Heart left ventricle (tissue), 13 donors: ENCODE data around the gene OBP2A.
"Not testable (repeated sequence)": the region's sequence is repeated elsewhere in the genome, so short reads cannot be mapped to it uniquely, and the experiment has no call there.

Experiments used
- POLR2A ChIP-seq, 2 donors: fragments of 450-650 bp; IDR thresholded peaks; one replicate each; pipeline ENCODE4 v1.6.1; 2017; ENCODE audit warnings: antibody characterized with exemption in 2 of 2, mild to moderate bottlenecking in 2 of 2, moderate library complexity in 2 of 2
- TF ChIP-seq, protein P1 (sequence below), 12 donors: fragments of 200-600 bp; sonication (generic) in 4 of 12; IDR thresholded peaks; one replicate each; pipeline versions ENCODE4 v1.5.0 to v1.8.0; 2018 to 2022; ENCODE audit warnings: antibody characterized with exemption in 12 of 12, mild to moderate bottlenecking in 5 of 12
- donor health status: ischemic (EF 13 %, LVEDD 7.1; RV severe dilation, severe dysfunction).
- donor health status: DM: no; HTN: yes; CAD: no.
- donor health status: DM: no; HTN: no; CAD: no.
- donor health status: ischemic (EF 25% LVEDD 6.9; RV normal size, moderate dysfunction).
- donor health status: ischemic (EF 25% LVEDD 5.7; RV mildly dilated, moderate dysfunction).
- donor health status: ischemic (EF 35%, LVEDD 5.7; RV mildly dilated, moderate dysfunction).
- donor health status: nonischemic (EF 11% LVEDD 7.7; RV severe dilation, severe dysfunction).
- donor health status: DM: yes; HTN: yes; CAD: no.
- donor health status: PGD.
- donor health status: ischemic (EF 29% LVEDD 5.4; RV normal size, mild dysfunction).
- donor health status: nonischemic (EF 23%, LVEDD 6.1; RV moderate dilation, normal function).

DNA sequence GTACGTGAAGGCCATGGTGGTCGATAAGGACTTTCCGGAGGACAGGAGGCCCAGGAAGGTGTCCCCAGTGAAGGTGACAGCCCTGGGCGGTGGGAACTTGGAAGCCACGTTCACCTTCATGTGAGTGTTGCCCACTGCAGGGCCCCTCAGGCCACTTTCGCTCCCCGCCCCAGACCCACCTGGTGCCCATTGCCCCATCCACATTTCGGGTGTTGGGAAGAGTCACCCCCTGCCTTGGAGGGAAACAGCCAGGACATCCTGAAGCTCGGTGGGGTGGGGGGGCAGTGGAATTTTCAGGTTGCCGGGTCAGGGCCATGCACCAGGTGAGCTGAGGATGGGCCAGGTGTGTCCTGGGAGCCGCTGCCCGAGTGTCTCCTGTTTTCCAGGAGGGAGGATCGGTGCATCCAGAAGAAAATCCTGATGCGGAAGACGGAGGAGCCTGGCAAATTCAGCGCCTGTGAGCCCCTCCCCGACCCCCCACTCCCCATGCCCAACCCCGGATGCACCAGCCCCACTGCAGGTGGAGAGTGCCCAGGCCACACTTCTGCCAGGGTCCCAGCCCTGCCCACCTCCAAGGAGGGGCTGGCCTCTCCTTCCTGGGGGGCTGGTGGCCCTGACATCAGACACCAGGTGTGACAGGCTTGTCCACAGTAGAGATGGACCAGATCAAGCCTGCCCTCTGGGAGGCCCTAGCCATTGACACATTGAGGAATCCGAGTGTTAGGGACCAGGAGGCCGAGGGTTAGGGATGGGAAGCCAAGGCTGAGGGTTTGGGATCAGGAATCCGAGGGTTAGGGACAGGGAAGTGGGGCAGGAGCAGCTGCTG lies 1.1 kb downstream of the OBP2A start:
- not testable (repeated sequence) for TF ChIP-seq POLR2A (IDR thresholded peaks at IDR 0.05)
- TF ChIP-seq, protein P1, sequence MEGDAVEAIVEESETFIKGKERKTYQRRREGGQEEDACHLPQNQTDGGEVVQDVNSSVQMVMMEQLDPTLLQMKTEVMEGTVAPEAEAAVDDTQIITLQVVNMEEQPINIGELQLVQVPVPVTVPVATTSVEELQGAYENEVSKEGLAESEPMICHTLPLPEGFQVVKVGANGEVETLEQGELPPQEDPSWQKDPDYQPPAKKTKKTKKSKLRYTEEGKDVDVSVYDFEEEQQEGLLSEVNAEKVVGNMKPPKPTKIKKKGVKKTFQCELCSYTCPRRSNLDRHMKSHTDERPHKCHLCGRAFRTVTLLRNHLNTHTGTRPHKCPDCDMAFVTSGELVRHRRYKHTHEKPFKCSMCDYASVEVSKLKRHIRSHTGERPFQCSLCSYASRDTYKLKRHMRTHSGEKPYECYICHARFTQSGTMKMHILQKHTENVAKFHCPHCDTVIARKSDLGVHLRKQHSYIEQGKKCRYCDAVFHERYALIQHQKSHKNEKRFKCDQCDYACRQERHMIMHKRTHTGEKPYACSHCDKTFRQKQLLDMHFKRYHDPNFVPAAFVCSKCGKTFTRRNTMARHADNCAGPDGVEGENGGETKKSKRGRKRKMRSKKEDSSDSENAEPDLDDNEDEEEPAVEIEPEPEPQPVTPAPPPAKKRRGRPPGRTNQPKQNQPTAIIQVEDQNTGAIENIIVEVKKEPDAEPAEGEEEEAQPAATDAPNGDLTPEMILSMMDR (IDR thresholded peaks at IDR 0.05), result not testable (repeated sequence)
